Uterine smooth muscle cell (primary cell): ENCODE data around the gene EBF3. TPM values are rescaled to one million over a fixed set of nuclear protein-coding genes. Genes with fewer than 3 reads are reported as not detected.

Source experiments
- total RNA-seq: library from RNA; depleted of rRNA; stranded (reverse); fragments of >200 nt; gene quantifications from 2 replicates; pipeline ENCODE4 v1.2.3, GENCODE V29; 2014

The EBF3 gene, protein sequence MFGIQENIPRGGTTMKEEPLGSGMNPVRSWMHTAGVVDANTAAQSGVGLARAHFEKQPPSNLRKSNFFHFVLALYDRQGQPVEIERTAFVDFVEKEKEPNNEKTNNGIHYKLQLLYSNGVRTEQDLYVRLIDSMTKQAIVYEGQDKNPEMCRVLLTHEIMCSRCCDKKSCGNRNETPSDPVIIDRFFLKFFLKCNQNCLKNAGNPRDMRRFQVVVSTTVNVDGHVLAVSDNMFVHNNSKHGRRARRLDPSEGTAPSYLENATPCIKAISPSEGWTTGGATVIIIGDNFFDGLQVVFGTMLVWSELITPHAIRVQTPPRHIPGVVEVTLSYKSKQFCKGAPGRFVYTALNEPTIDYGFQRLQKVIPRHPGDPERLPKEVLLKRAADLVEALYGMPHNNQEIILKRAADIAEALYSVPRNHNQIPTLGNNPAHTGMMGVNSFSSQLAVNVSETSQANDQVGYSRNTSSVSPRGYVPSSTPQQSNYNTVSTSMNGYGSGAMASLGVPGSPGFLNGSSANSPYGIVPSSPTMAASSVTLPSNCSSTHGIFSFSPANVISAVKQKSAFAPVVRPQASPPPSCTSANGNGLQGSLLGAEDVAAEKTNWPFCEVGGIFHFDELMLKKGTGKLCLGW
- 0.12 and 1.3 TPM in 2 replicates for total RNA-seq

DNA sequence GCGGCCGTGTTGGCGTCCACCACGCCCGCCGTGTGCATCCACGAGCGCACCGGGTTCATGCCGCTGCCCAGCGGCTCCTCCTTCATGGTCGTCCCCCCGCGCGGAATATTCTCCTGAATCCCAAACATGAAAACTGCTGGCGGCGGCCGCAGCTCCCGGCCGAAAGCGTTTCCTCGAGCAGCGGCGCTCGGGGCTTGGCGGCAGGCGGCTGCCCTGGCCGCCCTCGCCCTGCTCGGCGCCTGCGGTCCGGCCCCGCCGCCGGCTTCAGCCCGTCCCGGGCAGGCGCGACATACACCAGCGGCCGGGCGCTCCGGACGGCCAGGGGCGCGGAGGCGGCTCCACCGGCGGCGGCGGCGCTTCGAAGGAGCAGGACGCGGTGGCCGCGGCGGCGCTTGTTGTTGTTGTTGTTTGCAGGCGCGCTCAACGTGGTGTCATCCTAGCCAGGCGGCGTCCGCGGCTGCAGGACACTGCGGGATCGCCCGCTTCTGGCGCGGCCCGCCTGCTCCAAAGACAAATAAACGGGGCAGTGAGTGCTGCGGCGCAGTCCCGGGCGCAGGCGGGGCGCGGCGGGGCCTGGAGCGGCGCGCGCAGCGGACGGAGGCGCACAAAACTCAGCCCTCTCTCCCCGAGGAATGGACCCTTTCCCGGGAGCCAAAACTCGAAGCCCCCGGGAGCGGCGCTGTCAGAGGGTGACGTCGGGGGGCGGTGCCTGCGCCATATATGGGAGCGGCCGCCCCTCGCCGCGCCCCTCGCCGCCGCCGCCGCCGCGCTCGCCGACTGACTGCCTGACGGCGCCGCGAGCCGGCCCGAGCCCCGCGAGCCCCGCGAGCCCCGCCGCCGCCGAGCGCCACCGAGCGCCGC, at the start of gene EBF3:
Gene EBF3 (minus strand): TSS at position 634 of the 861 bp plus-strand sequence. CDS start 506 bp downstream, at position 128.

Other genes with a start within 250 kb of the EBF3 start
- gene C10orf143, start 146.6 kb upstream of the EBF3 start, total RNA-seq, result 0.44 and 0.75 TPM in 2 replicates
- 94.6 and 135 TPM in 2 replicates for gene GLRX3, start 172.1 kb upstream of the EBF3 start, total RNA-seq